H1 (cell line): ENCODE data around the gene VAPA. TPM values are rescaled to one million over a fixed set of nuclear protein-coding genes. Genes with fewer than 3 reads are reported as not detected.

Experiments
- KDM4A ChIP-seq: IDR thresholded peaks from one replicate; pipeline ENCODE4 v1.7.1; 2012; ENCODE audit warnings: low read depth, mild to moderate bottlenecking, moderate library complexity, low read length, inconsistent platforms; ENCODE audit not compliant: severe bottlenecking
- SP1 ChIP-seq: IDR thresholded peaks from 2 replicates; pipeline ENCODE4 v1.6.1; 2011; ENCODE audit warnings: low read depth, low read length
- TAF7 ChIP-seq: optimal IDR thresholded peaks from 2 replicates; pipeline ENCODE3; 2011; ENCODE audit warnings: low read depth, mild to moderate bottlenecking, inconsistent platforms, low read length, moderate library complexity, borderline replicate concordance
- polyA plus RNA-seq, 7 experiments: library from polyadenylated mRNA; depleted of rRNA in 3 of 7; stranded (reverse) in 5 of 7; unstranded in 2 of 7; fragments of >200 nt in 5 of 7; fragments of 200-250 nt in 2 of 7; gene quantifications; 1 replicate in 5 of 7; 2 replicates in 1 of 7; 4 replicates in 1 of 7; pipeline versions ENCODE4 v1.2.1 to v1.2.3, GENCODE V29; 2011 to 2013; ENCODE audit warnings: missing spikeins in 2 of 7, mixed read lengths in 2 of 7
- total RNA-seq: library from RNA; stranded (reverse); fragmentation: NEBNext Ultra II Directional; extraction: Animal tissue kit (Norgen Biotek cat#: 25700); gene quantifications from 2 replicates; pipeline ENCODE4 v1.2.1, GENCODE V29; 2021
- TF ChIP-seq, protein P1 (sequence below): IDR thresholded peaks from 2 replicates; pipeline ENCODE4 v1.6.1; 2012; ENCODE audit warnings: low read length, inconsistent platforms

VAPA gene
- total and polyA plus RNA-seq, 2 of the 8 experiments (the other 6 are each of a cell fraction or from before 2014, with no cell fraction given): 79.7 to 130 TPM

GRCh38 chr18:9949315-9949714 is 35.5 kb downstream of the VAPA start (continued):
- TF ChIP-seq, protein P1, sequence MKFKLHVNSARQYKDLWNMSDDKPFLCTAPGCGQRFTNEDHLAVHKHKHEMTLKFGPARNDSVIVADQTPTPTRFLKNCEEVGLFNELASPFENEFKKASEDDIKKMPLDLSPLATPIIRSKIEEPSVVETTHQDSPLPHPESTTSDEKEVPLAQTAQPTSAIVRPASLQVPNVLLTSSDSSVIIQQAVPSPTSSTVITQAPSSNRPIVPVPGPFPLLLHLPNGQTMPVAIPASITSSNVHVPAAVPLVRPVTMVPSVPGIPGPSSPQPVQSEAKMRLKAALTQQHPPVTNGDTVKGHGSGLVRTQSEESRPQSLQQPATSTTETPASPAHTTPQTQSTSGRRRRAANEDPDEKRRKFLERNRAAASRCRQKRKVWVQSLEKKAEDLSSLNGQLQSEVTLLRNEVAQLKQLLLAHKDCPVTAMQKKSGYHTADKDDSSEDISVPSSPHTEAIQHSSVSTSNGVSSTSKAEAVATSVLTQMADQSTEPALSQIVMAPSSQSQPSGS: no peak
- TF ChIP-seq SP1 (no peak), KDM4A (no peak), TAF7 (no peak)
